BLaER1 treated with 17β-estradiol and CSF1 and Interleukin-3, amounts not matched to agents 10 nM and 100 nM (cell line): ENCODE measurements around the gene CIAO2B.
A peak's percentile ranks its signal among the peaks of the same experiment; 100 is the strongest.

Experiments
- H3K27ac ChIP-seq, 11 experiments: shearing (Covaris generic); formaldehyde crosslinking; 2 replicates each; pipeline ENCODE4 v1.8.1; 2022
- H3K27me3 ChIP-seq, 11 experiments: shearing (Covaris generic); formaldehyde crosslinking; 2 replicates each; pipeline ENCODE4 v1.8.1; 2022
- H3K36me3 ChIP-seq, 11 experiments: shearing (Covaris generic); formaldehyde crosslinking; 2 replicates each; pipeline ENCODE4 v1.8.1; 2022
- H3K4me1 ChIP-seq, 10 experiments: shearing (Covaris generic); formaldehyde crosslinking; 2 replicates each; pipeline ENCODE4 v1.8.1; 2022
- H3K4me2 ChIP-seq, 11 experiments: shearing (Covaris generic); formaldehyde crosslinking; 2 replicates each; pipeline ENCODE4 v1.8.1; 2022
- H3K4me3 ChIP-seq, 10 experiments: shearing (Covaris generic); formaldehyde crosslinking; 2 replicates each; pipeline ENCODE4 v1.8.1; 2022
- H3K9ac ChIP-seq, 11 experiments: shearing (Covaris generic); formaldehyde crosslinking; 2 replicates each; pipeline ENCODE4 v1.8.1; 2022
- H3K9me3 ChIP-seq, 11 experiments: shearing (Covaris generic); formaldehyde crosslinking; replicated peaks in 1 of 11; 2 replicates each; pipeline ENCODE4 v1.8.1; 2022
- H4K20me1 ChIP-seq, 11 experiments: shearing (Covaris generic); formaldehyde crosslinking; 2 replicates each; pipeline ENCODE4 v1.8.1; 2022
- Cebpa-rat ChIP-seq, 11 experiments: shearing (Covaris generic); IDR thresholded peaks; 2 replicates each; pipeline ENCODE4 v1.8.1; 2022

The CIAO2B gene

GRCh38 chr16:66918355-66918754 lies 15.8 kb downstream of the CIAO2B start:
- Histone ChIP-seq H3K9ac (no peak overlapping the region), H3K4me1 (peaks cover 6 to 46% (median 43%) of the 10 kb centered on the region in 10 experiments), H3K4me3 (no peak overlapping the region), H3K4me2 (no peak overlapping the region), H3K36me3 (no peaks in the 10 kb centered on the region), H3K27ac (no peak overlapping the region), H3K9me3 (no peaks in the 10 kb centered on the region), H3K27me3 (peaks cover 0 to 5% (median 0%) of the 10 kb centered on the region in 11 experiments; a peak in 4 of 22 replicates), H4K20me1 (no peaks in the 10 kb centered on the region)
- TF ChIP-seq Cebpa-rat (IDR thresholded peaks at IDR 0.05): no peak

- Histone ChIP-seq H3K9me3 (no peaks in the 10 kb centered on the region), H3K9ac (no peak overlapping the region), H3K27ac (no peak overlapping the region), H3K27me3 (no peaks in the 10 kb centered on the region), H3K4me3 (no peak overlapping the region), H3K4me1 (peaks cover under 1 to 40% (median 36%) of the 10 kb centered on the region in 10 experiments; a peak in 18 of 20 replicates), H3K36me3 (no peaks in the 10 kb centered on the region), H3K4me2 (no peak overlapping the region), H4K20me1 (no peaks in the 10 kb centered on the region)
- TF ChIP-seq Cebpa-rat (IDR thresholded peaks at IDR 0.05): no peak
Measured at GRCh38 chr16:66917741-66918140, 16.5 kb downstream of the CIAO2B start.

- H3K4me3 ChIP-seq: no peak overlapping the region
- H3K27me3 ChIP-seq: no peaks in the 10 kb centered on the region
- H3K4me1 ChIP-seq: peaks cover 0 to 28% (median 24%) of the 10 kb centered on the region in 10 experiments; a peak in 16 of 20 replicates
- H4K20me1 ChIP-seq: 0 out of 22 replicates have a peak, but pooled peaks cover 0 to 4% (median 0%) of the 10 kb centered on the region in 11 experiments
- no peak overlapping the region for H3K27ac ChIP-seq
- no peaks in the 10 kb centered on the region for H3K36me3 ChIP-seq
- no peak overlapping the region for H3K4me2 ChIP-seq
- TF ChIP-seq Cebpa-rat (IDR thresholded peaks at IDR 0.05): no peak
- H3K9me3 ChIP-seq: no peaks in the 10 kb centered on the region
- no peak overlapping the region for H3K9ac ChIP-seq
Measured at GRCh38 chr16:66916518-66916917, 17.7 kb downstream of the CIAO2B start.

- Histone ChIP-seq H4K20me1 (peaks cover 0 to 13% (median 0%) of the 10 kb centered on the region in 11 experiments; a peak in 1 of 22 replicates), H3K4me2 (no peak overlapping the region), H3K9me3 (no peaks in the 10 kb centered on the region), H3K4me3 (no peak overlapping the region), H3K9ac (no peak overlapping the region), H3K27me3 (no peaks in the 10 kb centered on the region), H3K36me3 (no peaks in the 10 kb centered on the region), H3K4me1 (peaks cover 0 to 27% (median 14%) of the 10 kb centered on the region in 10 experiments; a peak in 15 of 20 replicates), H3K27ac (no peak overlapping the region)
- no peak for TF ChIP-seq Cebpa-rat (IDR thresholded peaks at IDR 0.05)
Measured at GRCh38 chr16:66915041-66915440, 19.2 kb downstream of the CIAO2B start.

GRCh38 chr16:66914541-66914940 lies 19.7 kb downstream of the CIAO2B start:
- no peaks in the 10 kb centered on the region for H3K36me3 ChIP-seq
- H4K20me1 ChIP-seq: peaks cover 0 to 13% (median 0%) of the 10 kb centered on the region in 11 experiments; a peak in 1 of 22 replicates
- no peak overlapping the region for H3K4me2 ChIP-seq
- H3K27ac ChIP-seq: no peak overlapping the region
- no peak overlapping the region for H3K9ac ChIP-seq
- TF ChIP-seq Cebpa-rat (IDR thresholded peaks at IDR 0.05): no peak
- H3K4me3 ChIP-seq: no peak overlapping the region
- peaks cover 0 to 26% (median 11%) of the 10 kb centered on the region in 10 experiments; a peak in 15 of 20 replicates for H3K4me1 ChIP-seq
- no peaks in the 10 kb centered on the region for H3K9me3 ChIP-seq
- no peaks in the 10 kb centered on the region for H3K27me3 ChIP-seq

- H4K20me1 ChIP-seq: peaks cover 0 to 13% (median 0%) of the 10 kb centered on the region in 11 experiments; a peak in 1 of 22 replicates
- no peaks in the 10 kb centered on the region for H3K36me3 ChIP-seq
- no peak overlapping the region for H3K4me2 ChIP-seq
- H3K9ac ChIP-seq: no peak overlapping the region
- H3K4me1 ChIP-seq: peaks cover 0 to 18% (median 3%) of the 10 kb centered on the region in 10 experiments; a peak in 8 of 20 replicates
- H3K9me3 ChIP-seq: no peaks in the 10 kb centered on the region
- no peak overlapping the region for H3K4me3 ChIP-seq
- no peak overlapping the region for H3K27ac ChIP-seq
- TF ChIP-seq Cebpa-rat (IDR thresholded peaks at IDR 0.05): no peak
- no peaks in the 10 kb centered on the region for H3K27me3 ChIP-seq
Measured at GRCh38 chr16:66913711-66914110, 20.5 kb downstream of the CIAO2B start.

- H3K4me3 ChIP-seq: no peak overlapping the region
- no peak overlapping the region for H3K4me2 ChIP-seq
- no peaks in the 10 kb centered on the region for H3K36me3 ChIP-seq
- H3K9me3 ChIP-seq: no peaks in the 10 kb centered on the region
- TF ChIP-seq Cebpa-rat (IDR thresholded peaks at IDR 0.05): no peak
- H4K20me1 ChIP-seq: peaks cover 0 to 13% (median 0%) of the 10 kb centered on the region in 11 experiments; a peak in 1 of 22 replicates
- H3K27me3 ChIP-seq: no peaks in the 10 kb centered on the region
- no peak overlapping the region for H3K9ac ChIP-seq
- no peak overlapping the region for H3K27ac ChIP-seq
- peaks cover 0 to 22% (median 3%) of the 10 kb centered on the region in 10 experiments; a peak in 7 of 20 replicates for H3K4me1 ChIP-seq
Measured at GRCh38 chr16:66913081-66913480, 21.1 kb downstream of the CIAO2B start.

GRCh38 chr16:66911801-66912200 lies 22.4 kb downstream of the CIAO2B start:
- Histone ChIP-seq H3K4me1 (peaks cover 0 to 25% (median 3%) of the 10 kb centered on the region in 10 experiments; a peak in 7 of 20 replicates), H3K4me3 (no peak overlapping the region), H3K36me3 (no peaks in the 10 kb centered on the region), H3K9ac (no peak overlapping the region), H3K9me3 (no peaks in the 10 kb centered on the region), H3K4me2 (no peak overlapping the region), H3K27ac (no peak overlapping the region), H3K27me3 (no peaks in the 10 kb centered on the region), H4K20me1 (peaks cover 0 to 13% (median 0%) of the 10 kb centered on the region in 11 experiments; a peak in 3 of 22 replicates)
- TF ChIP-seq Cebpa-rat (IDR thresholded peaks at IDR 0.05): no peak

- peaks cover 0 to 13% (median 0%) of the 10 kb centered on the region in 11 experiments; a peak in 3 of 22 replicates for H4K20me1 ChIP-seq
Measured at GRCh38 chr16:66911112-66911511, 23.1 kb downstream of the CIAO2B start.

More at GRCh38 chr16:66911112-66911511, 23.1 kb downstream of the CIAO2B start:
- Histone ChIP-seq H3K4me1 (peaks cover 0 to 26% (median 3%) of the 10 kb centered on the region in 10 experiments; a peak in 8 of 20 replicates), H3K9me3 (no peaks in the 10 kb centered on the region), H3K9ac (no peak overlapping the region), H3K27me3 (no peaks in the 10 kb centered on the region), H3K4me3 (no peak overlapping the region), H3K36me3 (no peaks in the 10 kb centered on the region), H3K4me2 (0 out of 22 replicates have a peak overlapping the region, but pooled peaks of 1 of the 11 experiments have one; percentile 21), H3K27ac (no peak overlapping the region)
- no peak for TF ChIP-seq Cebpa-rat (IDR thresholded peaks at IDR 0.05)
